ENCODE results near the gene ERC1.

ERC1 gene

GRCh38 chr12:1494856-1495255 lies 503.8 kb downstream of the ERC1 start:
- no peak for DNase-seq (ENCODE audit: low read depth, low spot score)
- H3K27ac ChIP-seq: no peak overlapping the region

- peak overlapping the region; percentile 49 for H3K27ac ChIP-seq
- no peak for DNase-seq (ENCODE audit: low read depth, low spot score)
Observed at GRCh38 chr12:1496162-1496900, 505.3 kb downstream of the ERC1 start.

GRCh38 chr12:1497161-1497560 lies 506.1 kb downstream of the ERC1 start:
- peak overlapping the region; percentile 49 for H3K27ac ChIP-seq

DNA sequence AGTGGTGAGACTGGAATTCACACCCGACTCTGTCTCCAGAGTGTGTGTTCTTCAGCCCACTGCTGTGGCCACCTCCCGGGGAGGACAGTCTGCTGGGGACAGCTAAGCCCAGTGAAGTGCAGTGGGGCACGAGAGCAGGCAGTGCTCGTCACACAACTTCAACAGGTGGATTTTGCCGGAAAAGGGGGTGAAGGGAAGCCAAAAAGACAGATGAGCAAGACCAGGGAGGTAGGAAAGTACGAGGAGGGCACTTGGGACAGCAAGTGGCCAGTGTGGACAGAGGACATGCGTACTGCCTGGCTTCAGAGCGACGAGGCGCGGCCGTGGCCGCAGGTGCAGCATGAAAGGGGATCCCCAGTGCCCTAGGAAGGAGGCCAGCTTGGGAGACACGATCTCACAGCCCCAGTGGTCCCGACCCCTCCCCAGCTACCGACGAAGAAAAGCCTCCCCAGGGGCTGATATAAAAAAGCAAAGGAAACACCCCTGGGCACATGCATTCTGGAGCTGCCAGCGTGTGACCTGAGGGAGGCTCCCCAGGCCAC lies 507.2 kb downstream of the ERC1 start:
- DNase-seq (ENCODE audit: low read depth, low spot score): no peak
- no peak overlapping the region for H3K27ac ChIP-seq

More at GRCh38 chr12:1497161-1497560, 506.1 kb downstream of the ERC1 start:
- DNase-seq (ENCODE audit: low read depth, low spot score): no peak

GRCh38 chr12:1499351-1499750 lies 508.3 kb downstream of the ERC1 start:
- H3K27ac ChIP-seq: no peak overlapping the region
- no peak for DNase-seq (ENCODE audit: low read depth, low spot score)

- no peak for DNase-seq (ENCODE audit: low read depth, low spot score)
- H3K27ac ChIP-seq: no peak overlapping the region
Observed at GRCh38 chr12:1500095-1500801, 509.2 kb downstream of the ERC1 start.

DNA sequence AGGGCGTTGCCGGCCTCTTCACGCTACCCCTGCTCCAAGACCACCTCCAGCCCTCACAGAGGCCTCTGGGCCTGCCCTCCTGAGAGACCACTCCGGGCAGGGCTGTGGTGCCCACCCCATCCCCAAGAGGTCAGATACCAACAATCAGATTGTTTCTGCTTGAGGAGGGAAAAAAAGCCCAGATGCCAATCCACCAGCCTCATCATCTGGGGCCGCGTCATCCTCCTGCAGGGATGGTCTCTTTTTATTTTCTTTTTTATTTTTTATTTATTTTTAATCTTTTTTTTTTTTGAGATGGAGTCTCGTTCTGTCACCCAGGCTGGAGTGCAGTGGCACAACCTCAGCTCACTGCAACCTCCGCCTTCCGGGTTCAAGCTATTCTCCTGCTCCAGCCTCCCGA lies 510.0 kb downstream of the ERC1 start:
- H3K27ac ChIP-seq: no peak overlapping the region
- no peak for DNase-seq (ENCODE audit: low read depth, low spot score)

DNA sequence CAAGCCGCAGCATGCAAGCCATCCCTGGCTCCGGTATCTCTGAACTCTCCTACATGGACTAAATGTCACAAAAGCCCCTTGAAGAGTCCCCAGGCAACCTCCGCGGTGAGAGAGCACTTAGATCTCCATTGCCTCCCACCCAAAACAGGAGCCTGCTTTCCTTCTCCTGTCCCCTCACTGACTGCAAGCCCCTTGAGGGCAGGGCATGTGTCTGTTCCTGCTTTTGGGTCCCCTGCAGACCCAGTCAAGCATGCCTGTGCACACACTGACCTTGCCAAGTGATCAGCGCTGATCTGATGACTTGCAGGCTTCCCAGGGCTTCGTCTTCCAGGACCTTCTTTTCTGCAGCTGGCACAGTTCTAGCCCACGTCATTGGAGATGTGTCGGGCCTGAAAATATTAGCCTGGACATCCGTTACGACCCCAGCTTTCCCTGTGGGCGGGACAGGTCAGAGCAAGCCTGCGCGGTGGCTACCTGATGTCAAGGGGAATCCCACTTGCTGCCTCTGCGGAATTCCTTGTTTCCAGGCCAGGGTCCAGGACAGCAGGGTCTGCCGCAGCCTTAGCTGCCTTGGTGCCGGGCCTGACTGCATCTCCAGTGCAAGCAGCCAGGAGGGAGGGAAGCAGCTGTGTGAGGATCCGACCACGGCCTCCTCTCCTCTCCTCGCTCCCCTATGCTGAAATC lies 510.8 kb downstream of the ERC1 start:
- no peak for DNase-seq (ENCODE audit: low read depth, low spot score)
- no peak overlapping the region for H3K27ac ChIP-seq

GRCh38 chr12:1502379-1502720 lies 511.3 kb downstream of the ERC1 start:
- no peak for DNase-seq (ENCODE audit: low read depth, low spot score)
- H3K27ac ChIP-seq: no peak overlapping the region

- no peak overlapping the region for H3K27ac ChIP-seq
- DNase-seq (ENCODE audit: low read depth, low spot score): no peak
Observed at GRCh38 chr12:1502831-1503230, 511.8 kb downstream of the ERC1 start.

GRCh38 chr12:1503281-1503711 lies 512.3 kb downstream of the ERC1 start:
- DNase-seq (ENCODE audit: low read depth, low spot score): no peak
- H3K27ac ChIP-seq: no peak overlapping the region

- DNase-seq (ENCODE audit: low read depth, low spot score): no peak
- H3K27ac ChIP-seq: no peak overlapping the region
Observed at GRCh38 chr12:1504304-1504894, 513.4 kb downstream of the ERC1 start.

DNA sequence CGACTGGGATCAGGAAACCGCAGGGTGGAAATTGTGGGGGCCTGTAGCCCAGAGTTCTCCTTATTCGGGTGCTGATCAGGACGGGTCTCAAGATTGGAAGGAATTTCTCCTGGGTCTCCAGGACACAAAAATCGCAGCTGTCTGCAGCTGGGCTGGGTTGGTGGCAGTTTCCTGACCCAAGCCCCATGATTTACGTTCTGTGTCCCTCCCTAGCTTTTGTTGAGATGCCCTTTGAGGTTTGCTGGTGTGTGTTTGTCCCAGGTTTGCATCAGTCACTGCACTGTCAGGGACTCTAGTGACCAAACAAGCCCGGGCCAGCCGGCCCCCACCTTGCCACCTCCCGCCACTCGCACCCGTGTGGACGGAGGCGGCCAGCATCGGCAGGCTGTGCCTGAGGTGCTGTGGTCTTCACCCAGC lies 513.9 kb downstream of the ERC1 start:
- H3K27ac ChIP-seq: no peak overlapping the region
- no peak for DNase-seq (ENCODE audit: low read depth, low spot score)

DNA sequence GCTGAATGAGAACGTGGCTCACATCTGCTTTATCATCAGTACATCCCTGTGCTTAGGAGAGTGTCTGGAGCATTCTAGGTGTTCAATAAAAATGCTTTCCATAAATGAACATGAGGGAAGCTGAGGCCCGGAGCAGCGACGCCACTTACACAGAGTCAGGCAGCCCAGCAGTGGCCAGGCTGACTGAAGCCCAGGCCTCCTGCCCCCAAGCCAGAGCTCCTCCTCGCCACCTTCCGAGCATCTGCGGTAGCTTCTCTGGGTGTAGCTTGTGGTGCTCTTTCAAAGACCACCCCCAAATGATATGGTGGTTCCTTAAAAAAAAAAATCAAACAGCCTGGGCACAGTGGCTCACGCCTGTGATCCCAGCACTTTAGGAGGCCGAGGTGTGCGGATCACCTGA lies 514.6 kb downstream of the ERC1 start:
- no peak overlapping the region for H3K27ac ChIP-seq
- no peak for DNase-seq (ENCODE audit: low read depth, low spot score)

GRCh38 chr12:1507308-1507707 lies 516.3 kb downstream of the ERC1 start:
- no peak overlapping the region for H3K27ac ChIP-seq
- no peak for DNase-seq (ENCODE audit: low read depth, low spot score)

GRCh38 chr12:1509413-1510052 lies 518.5 kb downstream of the ERC1 start:
- DNase-seq (ENCODE audit: low read depth, low spot score): no peak
- H3K27ac ChIP-seq: no peak overlapping the region

DNA sequence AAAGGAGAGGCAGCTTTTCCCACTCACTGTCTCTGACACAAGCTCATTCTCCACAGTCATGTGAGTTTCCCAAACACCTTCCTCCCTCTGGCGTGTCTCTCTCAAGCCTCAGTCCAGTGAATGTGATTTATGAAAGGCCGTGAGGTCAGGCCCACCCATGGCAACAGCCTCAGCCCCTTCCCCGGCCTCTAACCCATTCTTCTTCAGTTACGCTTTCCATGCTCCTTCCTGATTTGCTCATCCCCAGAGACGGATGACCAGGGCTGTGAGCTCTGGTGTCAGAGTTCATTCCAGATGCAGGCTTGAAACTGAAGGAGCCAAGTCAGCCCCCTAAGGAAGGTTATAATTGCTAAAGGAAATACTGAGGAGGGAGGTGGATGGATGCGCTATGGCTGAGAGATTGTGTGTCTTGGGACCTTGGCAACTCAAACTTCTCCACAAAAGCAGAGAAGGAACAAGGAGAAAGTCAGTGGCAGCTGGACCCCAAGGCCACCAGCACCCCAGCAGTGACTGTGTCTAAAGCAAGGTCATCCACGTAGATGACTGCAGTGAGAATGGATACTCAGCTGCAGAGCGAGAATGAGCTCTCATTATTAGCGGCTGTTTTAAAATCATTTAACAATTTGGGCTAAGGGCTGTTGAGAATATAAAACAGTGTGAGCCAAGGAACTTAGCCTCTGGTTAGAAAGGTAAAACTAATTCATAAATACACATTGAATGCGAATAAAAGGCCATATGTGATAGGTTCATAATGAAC lies 519.2 kb downstream of the ERC1 start:
- no peak for DNase-seq (ENCODE audit: low read depth, low spot score)
- H3K27ac ChIP-seq: no peak overlapping the region

GRCh38 chr12:1515010-1515409 lies 524.0 kb downstream of the ERC1 start:
- no peak overlapping the region for H3K27ac ChIP-seq
- DNase-seq (ENCODE audit: low read depth, low spot score): no peak

GRCh38 chr12:1515428-1515827 lies 524.4 kb downstream of the ERC1 start:
- no peak overlapping the region for H3K27ac ChIP-seq
- no peak for DNase-seq (ENCODE audit: low read depth, low spot score)

Measured in epithelial cell of prostate (primary cell).